ENCODE data around the gene MYO18B.

Gene MYO18B

GRCh38 chr22:25837288-25837900 lies 95.4 kb downstream of the MYO18B start:
- Histone ChIP-seq H3K9me3 (ENCODE audit: insufficient read depth, low read length) (no peaks in the 10 kb centered on the region), H3K4me2 (ENCODE audit: low read length) (no peak overlapping the region), H3K4me3 (ENCODE audit: low read length) (no peak overlapping the region), H3K27ac (ENCODE audit: low read length) (no peak overlapping the region), H3K4me1 (ENCODE audit: low read length) (peaks cover 31% of the 10 kb centered on the region), H4K20me1 (ENCODE audit: insufficient read depth, low read length) (no peaks in the 10 kb centered on the region), H3K9ac (ENCODE audit: low read length) (no peak overlapping the region), H3K36me3 (replicated peaks; ENCODE audit: low read depth, low read length) (peaks cover 71% of the 10 kb centered on the region), H3K27me3 (ENCODE audit: low read depth, low read length) (no peaks in the 10 kb centered on the region), H2AFZ (ENCODE audit: low read depth, low read length) (no peak overlapping the region), H3K79me2 (ENCODE audit: low read length) (no peaks in the 10 kb centered on the region)
- TF ChIP-seq CTCF (IDR thresholded peaks at IDR 0.05; ENCODE audit: low read depth, low read length) (no peak), EZH2phosphoT487 (IDR thresholded peaks at IDR 0.05; ENCODE audit: low read depth) (no peak)

- H3K9me3 ChIP-seq (ENCODE audit: insufficient read depth, low read length), result no peaks in the 10 kb centered on the region
- H3K36me3 ChIP-seq (replicated peaks; ENCODE audit: low read depth, low read length), result peaks cover 73% of the 10 kb centered on the region
- H4K20me1 ChIP-seq (ENCODE audit: insufficient read depth, low read length), result no peaks in the 10 kb centered on the region
- no peaks in the 10 kb centered on the region for H3K27me3 ChIP-seq (ENCODE audit: low read depth, low read length)
- no peak overlapping the region for H3K27ac ChIP-seq (ENCODE audit: low read length)
- no peak overlapping the region for H3K4me3 ChIP-seq (ENCODE audit: low read length)
- peaks cover 16% of the 10 kb centered on the region for H3K4me1 ChIP-seq (ENCODE audit: low read length)
- H2AFZ ChIP-seq (ENCODE audit: low read depth, low read length), result no peak overlapping the region
- H3K9ac ChIP-seq (ENCODE audit: low read length), result no peak overlapping the region
- no peaks in the 10 kb centered on the region for H3K79me2 ChIP-seq (ENCODE audit: low read length)
- H3K4me2 ChIP-seq (ENCODE audit: low read length), result no peak overlapping the region
- TF ChIP-seq EZH2phosphoT487 (IDR thresholded peaks at IDR 0.05; ENCODE audit: low read depth) (no peak), CTCF (IDR thresholded peaks at IDR 0.05; ENCODE audit: low read depth, low read length) (no peak)
Observed at GRCh38 chr22:25838960-25839741, 97.2 kb downstream of the MYO18B start.

GRCh38 chr22:25839755-25840154 lies 97.8 kb downstream of the MYO18B start:
- H3K4me1 ChIP-seq (ENCODE audit: low read length), result peaks cover 10% of the 10 kb centered on the region
- TF ChIP-seq CTCF (IDR thresholded peaks at IDR 0.05; ENCODE audit: low read depth, low read length) (no peak), EZH2phosphoT487 (IDR thresholded peaks at IDR 0.05; ENCODE audit: low read depth) (no peak)
- peaks cover 78% of the 10 kb centered on the region for H3K36me3 ChIP-seq (replicated peaks; ENCODE audit: low read depth, low read length)
- no peak overlapping the region for H3K4me2 ChIP-seq (ENCODE audit: low read length)
- H3K27ac ChIP-seq (ENCODE audit: low read length), result no peak overlapping the region
- no peak overlapping the region for H2AFZ ChIP-seq (ENCODE audit: low read depth, low read length)
- H3K9me3 ChIP-seq (ENCODE audit: insufficient read depth, low read length), result no peaks in the 10 kb centered on the region
- H3K79me2 ChIP-seq (ENCODE audit: low read length), result no peaks in the 10 kb centered on the region
- no peaks in the 10 kb centered on the region for H3K27me3 ChIP-seq (ENCODE audit: low read depth, low read length)
- no peaks in the 10 kb centered on the region for H4K20me1 ChIP-seq (ENCODE audit: insufficient read depth, low read length)
- H3K9ac ChIP-seq (ENCODE audit: low read length), result no peak overlapping the region
- no peak overlapping the region for H3K4me3 ChIP-seq (ENCODE audit: low read length)

- Histone ChIP-seq H2AFZ (ENCODE audit: low read depth, low read length) (no peak overlapping the region), H3K9ac (ENCODE audit: low read length) (no peak overlapping the region), H3K4me3 (ENCODE audit: low read length) (no peak overlapping the region), H3K79me2 (ENCODE audit: low read length) (no peaks in the 10 kb centered on the region), H3K4me2 (ENCODE audit: low read length) (no peak overlapping the region), H3K36me3 (replicated peaks; ENCODE audit: low read depth, low read length) (peaks cover 77% of the 10 kb centered on the region), H4K20me1 (ENCODE audit: insufficient read depth, low read length) (no peaks in the 10 kb centered on the region), H3K27ac (ENCODE audit: low read length) (no peak overlapping the region), H3K4me1 (ENCODE audit: low read length) (peaks cover 6% of the 10 kb centered on the region), H3K9me3 (ENCODE audit: insufficient read depth, low read length) (no peaks in the 10 kb centered on the region), H3K27me3 (ENCODE audit: low read depth, low read length) (no peaks in the 10 kb centered on the region)
- TF ChIP-seq CTCF (IDR thresholded peaks at IDR 0.05; ENCODE audit: low read depth, low read length), result no peak
- TF ChIP-seq EZH2phosphoT487 (IDR thresholded peaks at IDR 0.05; ENCODE audit: low read depth), result no peak
Observed at GRCh38 chr22:25840167-25840566, 98.2 kb downstream of the MYO18B start.
